Endothelial cell of umbilical vein (primary cell): ENCODE measurements around the gene HMGA1. TPM values are rescaled to one million over a fixed set of nuclear protein-coding genes. Genes with fewer than 3 reads are reported as not detected.

Experiments
- BruUV-seq: library from RNA; stranded (reverse); fragments of 400-500 nt; replicated peaks from 2 replicates; lab custom pipeline; 2021; lab: Mats Ljungman, UMichigan
- CTCF ChIA-PET: fragments of 300-600, 350-600 bp; sonication (Branson Sonifier 250); formaldehyde crosslinking; loops from one replicate; lab custom pipeline; 2021; ENCODE audit warnings: antibody characterized with exemption, inconsistent platforms; lab: Charles Lee
- POLR2A ChIA-PET: fragments of 300-600, 350-600 bp; sonication (Branson Sonifier 250); formaldehyde crosslinking; loops from one replicate; lab custom pipeline; 2021; ENCODE audit warnings: antibody characterized with exemption, inconsistent platforms; lab: Charles Lee
- DNase-seq: peaks from one replicate; pipeline ENCODE4 v3.0.0-alpha.2; 2011; ENCODE audit warnings: low read depth, low spot score
- FAIRE-seq: peaks from 2 replicates; lab custom pipeline; 2011; peaks lifted over from hg19 to GRCh38; lab: Jason Lieb, UNC
- H2AFZ ChIP-seq: 2 replicates; pipeline ENCODE4 v1.6.0; 2012; ENCODE audit warnings: low read depth, low read length, control low read depth, inconsistent platforms
- H3K27ac ChIP-seq: 2 replicates; pipeline ENCODE4 v1.5.1; 2011; ENCODE audit warnings: low read depth, mild to moderate bottlenecking, control low read depth, low read length, moderate library complexity; ENCODE audit not compliant: insufficient read depth
- H3K27me3 ChIP-seq, 2 experiments: 2 replicates each; pipeline versions ENCODE4 v1.6.0 to v1.6.1; 2011; ENCODE audit warnings: low read length in 2 of 2, mixed read lengths in 1 of 2; ENCODE audit not compliant: control insufficient read depth in 2 of 2, insufficient read depth in 2 of 2
- H3K36me3 ChIP-seq, 2 experiments: 2 replicates in 1 of 2; 3 replicates in 1 of 2; pipeline ENCODE4 v1.5.1; 2011; ENCODE audit warnings: low read length in 2 of 2, mild to moderate bottlenecking in 1 of 2, moderate library complexity in 1 of 2; ENCODE audit not compliant: control insufficient read depth in 2 of 2, insufficient read depth in 2 of 2; ENCODE audit errors: extremely low read depth in 1 of 2
- H3K4me1 ChIP-seq: 3 replicates; pipeline ENCODE4 v1.5.1; 2011; ENCODE audit warnings: mild to moderate bottlenecking, low read length; ENCODE audit not compliant: control insufficient read depth, insufficient read depth; ENCODE audit errors: extremely low read depth
- H3K4me2 ChIP-seq: 2 replicates; pipeline ENCODE4 v1.6.1; 2011; ENCODE audit warnings: low read length, control low read depth, mixed read lengths; ENCODE audit not compliant: insufficient read depth
- H3K4me3 ChIP-seq, 3 experiments: fragments of 200-600 bp in 1 of 3; sonication (generic), shearing (Covaris generic) in 1 of 3; replicated peaks in 1 of 3; 2 replicates each; pipeline ENCODE4 v1.5.1; 2011 to 2016; ENCODE audit warnings: control low read depth in 3 of 3, low read length in 3 of 3, mild to moderate bottlenecking in 2 of 3, inconsistent platforms in 1 of 3, low read depth in 1 of 3, moderate library complexity in 1 of 3; ENCODE audit not compliant: insufficient read depth in 1 of 3
- H3K79me2 ChIP-seq: 2 replicates; pipeline ENCODE4 v1.6.0; 2012; ENCODE audit warnings: low read length, inconsistent platforms; ENCODE audit not compliant: control insufficient read depth, insufficient read depth
- H3K9ac ChIP-seq: replicated peaks from 2 replicates; pipeline ENCODE3; 2011; ENCODE audit warnings: low read length, control low read depth; ENCODE audit not compliant: insufficient read depth; ENCODE audit errors: extremely low read depth
- H3K9me1 ChIP-seq: replicated peaks from 3 replicates; pipeline ENCODE4 v1.6.0; 2011; ENCODE audit warnings: mild to moderate bottlenecking, low read length; ENCODE audit not compliant: control insufficient read depth, insufficient read depth; ENCODE audit errors: extremely low read depth
- H3K9me3 ChIP-seq: replicated peaks from 2 replicates; pipeline ENCODE4 v1.5.1; 2012; ENCODE audit warnings: low read length, inconsistent platforms; ENCODE audit not compliant: control insufficient read depth, insufficient read depth
- H4K20me1 ChIP-seq: replicated peaks from 2 replicates; pipeline ENCODE3; 2011; ENCODE audit warnings: mild to moderate bottlenecking, low read length; ENCODE audit not compliant: control insufficient read depth, insufficient read depth; ENCODE audit errors: extremely low read depth
- EZH2 ChIP-seq: IDR thresholded peaks from 2 replicates; pipeline ENCODE4 v1.6.1; 2012; ENCODE audit warnings: borderline replicate concordance, low read depth, mild to moderate bottlenecking, moderate library complexity, low read length, inconsistent platforms; ENCODE audit not compliant: severe bottlenecking
- GATA2 ChIP-seq: IDR thresholded peaks from 2 replicates; pipeline ENCODE4 v1.7.0; 2011; ENCODE audit warnings: low read depth, mild to moderate bottlenecking, moderate library complexity, mixed read lengths, low read length; ENCODE audit not compliant: insufficient read length, insufficient read depth
- JUN ChIP-seq: IDR thresholded peaks from 2 replicates; pipeline ENCODE4 v1.6.1; 2011; ENCODE audit warnings: borderline replicate concordance, low read depth; ENCODE audit not compliant: insufficient read length, insufficient read depth
- MYC ChIP-seq: IDR thresholded peaks from one replicate; pipeline ENCODE4 v1.6.1; 2011; ENCODE audit warnings: mild to moderate bottlenecking, low read depth, low read length
- POLR2A ChIP-seq: IDR thresholded peaks from 2 replicates; pipeline ENCODE4 v1.6.1; 2012; ENCODE audit warnings: low read depth, mild to moderate bottlenecking, control low read depth, low read length
- POLR2AphosphoS5 ChIP-seq: IDR thresholded peaks from 2 replicates; pipeline ENCODE4 v1.6.1; 2012; ENCODE audit warnings: low read depth, mild to moderate bottlenecking, control low read depth, low read length, moderate library complexity; ENCODE audit not compliant: insufficient read depth
- dilution Hi-C: fragments of 300-500 bp; cut with MboI; formaldehyde crosslinking; loops from one replicate; pipeline ENCODE4 v1.15.0; 2019; ENCODE audit warnings: low sequenced_read_pairs; ENCODE audit not compliant: extremely low pct_ligation_motif_present
- intact Hi-C: fragments of 100-400 bp; cut with micrococcal nuclease; formaldehyde crosslinking; loops from one replicate; pipeline ENCODE4 v1.10.0; 2022
- polyA plus RNA-seq, 4 experiments: library from polyadenylated mRNA; depleted of rRNA in 3 of 4; stranded (reverse) in 3 of 4; unstranded in 1 of 4; fragments of >200 nt; gene quantifications; 2 replicates each; pipeline versions ENCODE4 v1.2.1 to v1.2.3, GENCODE V29; 2011 to 2012; ENCODE audit warnings: missing spikeins in 1 of 4
- total RNA-seq: library from RNA; stranded (reverse); gene quantifications from 2 replicates; pipeline ENCODE4 v1.2.3, GENCODE V29; 2021
- TF ChIP-seq, protein P1 (sequence below): IDR thresholded peaks from 2 replicates; pipeline ENCODE4 v1.6.1; 2011; ENCODE audit not compliant: insufficient read depth, insufficient read length
- TF ChIP-seq, protein P2 (sequence below), 2 donors: IDR thresholded peaks; 1 replicate in 1 of 2; 2 replicates in 1 of 2; pipeline ENCODE4 v1.5.1; 2011; ENCODE audit warnings: low read length in 2 of 2, mild to moderate bottlenecking in 2 of 2, moderate library complexity in 2 of 2, control low read depth in 1 of 2, inconsistent platforms in 1 of 2, low read depth in 1 of 2; ENCODE audit not compliant: insufficient read depth in 1 of 2; ENCODE audit errors: extremely low read depth in 1 of 2

HMGA1 gene
- total and polyA plus RNA-seq, 2 donors (not counting 3 experiments of a cell fraction or from before 2014, with no cell fraction given), result 425 to 1,108 TPM

DNA sequence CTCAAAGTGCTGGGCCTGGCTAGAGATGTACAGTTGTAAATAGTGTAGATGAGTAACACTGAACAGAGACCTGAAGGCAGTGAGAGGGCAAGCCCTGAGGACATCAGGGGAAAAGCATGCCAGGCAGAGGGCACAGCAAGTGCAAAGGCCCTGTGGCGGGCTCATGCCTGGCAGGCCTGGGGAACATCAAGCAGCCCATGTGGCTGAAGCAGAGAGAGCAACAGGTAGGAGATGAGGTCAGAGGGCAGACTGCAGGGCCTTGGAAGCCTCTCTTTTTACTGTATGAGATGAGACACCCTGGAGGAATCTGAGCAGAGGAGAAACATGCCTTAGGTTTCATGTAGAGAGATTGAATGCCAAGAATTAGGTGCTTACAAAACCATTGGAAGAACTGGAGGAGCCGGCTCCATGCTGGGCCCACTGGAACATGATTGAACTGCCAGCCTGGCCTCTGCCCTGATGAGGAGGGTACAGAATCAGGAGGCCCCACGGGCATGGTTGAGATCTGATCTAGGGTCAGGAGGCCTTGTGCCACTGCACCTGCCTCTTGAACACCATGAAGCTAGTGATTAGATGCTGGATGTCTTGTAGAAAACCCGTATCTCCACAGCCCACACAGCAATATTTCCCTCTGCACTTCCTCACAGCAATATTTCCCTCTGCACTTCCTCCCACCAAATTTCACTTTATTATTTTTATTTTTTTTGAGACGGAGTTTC is 5.9 kb upstream of the HMGA1 start:
- no TSS peak for BruUV-seq
- Histone ChIP-seq H3K9me3 (no peaks in the 10 kb centered on the region), H3K4me1 (peaks cover 4% of the 10 kb centered on the region), H3K9ac (no peak overlapping the region), H3K4me3 (no peak overlapping the region), H2AFZ (no peak overlapping the region), H3K36me3 (no peaks in the 10 kb centered on the region), H4K20me1 (no peaks in the 10 kb centered on the region), H3K27me3 (no peaks in the 10 kb centered on the region), H3K79me2 (no peaks in the 10 kb centered on the region), H3K4me2 (no peak overlapping the region), H3K27ac (no peak overlapping the region), H3K9me1 (no peaks in the 10 kb centered on the region)
- TF ChIP-seq POLR2A (no peak), JUN (no peak), MYC (no peak), POLR2AphosphoS5 (no peak), EZH2 (no peak), GATA2 (no peak)
- TF ChIP-seq, protein P1, sequence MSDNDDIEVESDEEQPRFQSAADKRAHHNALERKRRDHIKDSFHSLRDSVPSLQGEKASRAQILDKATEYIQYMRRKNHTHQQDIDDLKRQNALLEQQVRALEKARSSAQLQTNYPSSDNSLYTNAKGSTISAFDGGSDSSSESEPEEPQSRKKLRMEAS, result no peak
- TF ChIP-seq, protein P2, sequence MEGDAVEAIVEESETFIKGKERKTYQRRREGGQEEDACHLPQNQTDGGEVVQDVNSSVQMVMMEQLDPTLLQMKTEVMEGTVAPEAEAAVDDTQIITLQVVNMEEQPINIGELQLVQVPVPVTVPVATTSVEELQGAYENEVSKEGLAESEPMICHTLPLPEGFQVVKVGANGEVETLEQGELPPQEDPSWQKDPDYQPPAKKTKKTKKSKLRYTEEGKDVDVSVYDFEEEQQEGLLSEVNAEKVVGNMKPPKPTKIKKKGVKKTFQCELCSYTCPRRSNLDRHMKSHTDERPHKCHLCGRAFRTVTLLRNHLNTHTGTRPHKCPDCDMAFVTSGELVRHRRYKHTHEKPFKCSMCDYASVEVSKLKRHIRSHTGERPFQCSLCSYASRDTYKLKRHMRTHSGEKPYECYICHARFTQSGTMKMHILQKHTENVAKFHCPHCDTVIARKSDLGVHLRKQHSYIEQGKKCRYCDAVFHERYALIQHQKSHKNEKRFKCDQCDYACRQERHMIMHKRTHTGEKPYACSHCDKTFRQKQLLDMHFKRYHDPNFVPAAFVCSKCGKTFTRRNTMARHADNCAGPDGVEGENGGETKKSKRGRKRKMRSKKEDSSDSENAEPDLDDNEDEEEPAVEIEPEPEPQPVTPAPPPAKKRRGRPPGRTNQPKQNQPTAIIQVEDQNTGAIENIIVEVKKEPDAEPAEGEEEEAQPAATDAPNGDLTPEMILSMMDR (IDR thresholded peaks at IDR 0.05; ENCODE audit: extremely low read depth in 1 of 2, insufficient read depth in 1 of 2, low read depth in 1 of 2, low read length in 2 of 2), result no peak
- ChIA-PET POLR2A (no interaction called here), CTCF (no interaction called here)
- dilution Hi-C loops (no loop called here), intact Hi-C loops (no loop called here)
- FAIRE-seq, result no peak
- DNase-seq, result no peak
